GM20000 (cell line): ENCODE results near the gene PTPRM.

Experiments used
- DNase-seq: peaks from one replicate; pipeline ENCODE4 v3.0.0; 2012; ENCODE audit warnings: low spot score
- TF ChIP-seq, protein P1 (sequence below): IDR thresholded peaks from 2 replicates; pipeline ENCODE4 v1.5.1; 2012; ENCODE audit warnings: mild to moderate bottlenecking, control low read depth; ENCODE audit errors: extremely low read depth, missing control alignments

Gene PTPRM

DNA sequence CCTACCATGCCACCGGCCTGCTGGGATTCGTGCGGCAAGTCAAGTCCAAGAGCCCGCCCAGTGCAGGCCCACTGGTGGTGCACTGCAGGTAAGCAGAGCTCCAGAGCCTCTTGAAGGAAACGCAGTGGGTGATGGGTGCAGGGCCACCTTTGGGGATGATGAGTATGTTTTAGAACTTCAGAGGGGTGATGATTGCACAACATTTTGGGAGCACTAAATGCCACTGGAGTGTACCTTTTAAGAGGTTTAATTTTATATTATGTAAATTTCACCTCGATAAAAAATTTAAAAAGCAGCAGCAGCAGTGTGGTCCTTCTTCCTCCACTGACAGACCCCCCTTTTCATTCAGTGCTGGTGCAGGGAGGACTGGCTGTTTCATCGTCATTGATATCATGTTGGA is 809.0 kb downstream of the PTPRM start:
- TF ChIP-seq, protein P1, sequence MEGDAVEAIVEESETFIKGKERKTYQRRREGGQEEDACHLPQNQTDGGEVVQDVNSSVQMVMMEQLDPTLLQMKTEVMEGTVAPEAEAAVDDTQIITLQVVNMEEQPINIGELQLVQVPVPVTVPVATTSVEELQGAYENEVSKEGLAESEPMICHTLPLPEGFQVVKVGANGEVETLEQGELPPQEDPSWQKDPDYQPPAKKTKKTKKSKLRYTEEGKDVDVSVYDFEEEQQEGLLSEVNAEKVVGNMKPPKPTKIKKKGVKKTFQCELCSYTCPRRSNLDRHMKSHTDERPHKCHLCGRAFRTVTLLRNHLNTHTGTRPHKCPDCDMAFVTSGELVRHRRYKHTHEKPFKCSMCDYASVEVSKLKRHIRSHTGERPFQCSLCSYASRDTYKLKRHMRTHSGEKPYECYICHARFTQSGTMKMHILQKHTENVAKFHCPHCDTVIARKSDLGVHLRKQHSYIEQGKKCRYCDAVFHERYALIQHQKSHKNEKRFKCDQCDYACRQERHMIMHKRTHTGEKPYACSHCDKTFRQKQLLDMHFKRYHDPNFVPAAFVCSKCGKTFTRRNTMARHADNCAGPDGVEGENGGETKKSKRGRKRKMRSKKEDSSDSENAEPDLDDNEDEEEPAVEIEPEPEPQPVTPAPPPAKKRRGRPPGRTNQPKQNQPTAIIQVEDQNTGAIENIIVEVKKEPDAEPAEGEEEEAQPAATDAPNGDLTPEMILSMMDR, result no peak
- no peak for DNase-seq

DNA sequence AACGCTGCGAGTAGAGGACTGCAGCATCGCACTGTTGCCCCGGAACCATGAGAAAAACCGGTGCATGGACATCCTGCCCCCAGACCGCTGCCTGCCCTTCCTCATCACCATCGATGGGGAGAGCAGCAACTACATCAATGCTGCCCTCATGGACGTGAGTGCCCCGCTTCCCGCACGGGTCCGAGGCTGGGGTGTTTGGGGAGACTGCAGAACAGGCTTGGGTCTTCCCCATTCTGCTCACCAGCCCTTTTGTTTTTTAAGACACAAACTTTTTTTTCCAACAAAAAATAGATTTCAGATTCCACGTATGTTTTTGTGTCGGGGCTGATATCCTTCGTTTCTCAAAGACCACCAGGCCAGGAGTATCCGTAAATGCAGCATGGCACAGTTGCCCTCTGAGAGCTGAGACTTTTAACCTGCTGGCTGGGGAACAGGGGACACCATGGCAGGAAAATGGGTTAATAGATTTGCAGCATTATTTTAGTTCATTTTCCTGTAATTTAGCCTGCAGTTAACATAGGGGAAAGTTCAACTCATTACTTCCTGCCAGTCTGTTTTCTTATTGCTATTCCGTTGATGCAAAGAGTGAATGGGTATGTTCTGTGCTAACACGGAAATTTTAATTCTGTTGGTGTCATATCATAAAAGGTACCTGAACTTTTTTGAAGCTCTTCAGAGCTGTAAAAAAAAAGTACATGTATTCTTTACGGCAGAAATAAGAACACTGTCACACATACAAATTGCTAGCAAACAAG is 812.2 kb downstream of the PTPRM start:
- no peak for DNase-seq
- TF ChIP-seq, protein P1, result no peak

DNA sequence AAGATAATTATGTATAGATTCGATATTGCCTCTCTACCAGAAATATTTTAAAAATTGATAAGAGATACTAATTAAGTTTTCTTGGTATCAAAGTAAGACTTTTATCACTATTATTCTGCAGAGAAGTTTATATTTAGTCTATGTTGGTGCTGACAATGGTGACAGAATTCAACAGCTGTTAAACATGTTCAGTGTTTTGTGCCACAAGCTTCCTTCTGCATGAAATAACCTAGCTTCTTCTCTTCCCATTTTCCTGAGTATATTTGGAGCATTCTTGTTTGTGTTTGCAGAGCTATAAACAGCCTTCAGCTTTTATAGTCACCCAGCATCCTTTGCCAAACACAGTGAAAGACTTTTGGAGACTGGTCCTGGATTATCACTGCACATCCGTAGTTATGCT is 812.9 kb downstream of the PTPRM start:
- DNase-seq, result no peak
- TF ChIP-seq, protein P1, result no peak

DNA sequence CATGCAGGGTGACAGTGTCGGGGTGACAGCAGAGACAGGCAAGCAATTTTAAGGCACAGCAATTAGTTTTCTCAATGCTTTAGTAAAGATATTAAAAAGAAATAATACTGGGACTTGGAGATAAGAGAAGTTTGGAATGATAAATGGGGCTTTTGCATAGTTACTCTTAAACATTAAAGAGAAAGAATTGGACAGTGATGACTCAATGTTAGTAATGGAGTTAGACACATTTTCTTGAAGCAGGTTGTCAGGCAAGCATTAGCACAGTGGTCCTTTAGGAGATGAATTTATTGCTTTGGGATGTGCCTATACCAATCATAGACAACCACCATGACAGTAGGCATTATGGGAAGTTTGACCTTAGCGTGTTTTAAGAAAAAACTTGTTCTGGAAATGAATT is 813.8 kb downstream of the PTPRM start:
- no peak for DNase-seq
- TF ChIP-seq, protein P1, result no peak

DNA sequence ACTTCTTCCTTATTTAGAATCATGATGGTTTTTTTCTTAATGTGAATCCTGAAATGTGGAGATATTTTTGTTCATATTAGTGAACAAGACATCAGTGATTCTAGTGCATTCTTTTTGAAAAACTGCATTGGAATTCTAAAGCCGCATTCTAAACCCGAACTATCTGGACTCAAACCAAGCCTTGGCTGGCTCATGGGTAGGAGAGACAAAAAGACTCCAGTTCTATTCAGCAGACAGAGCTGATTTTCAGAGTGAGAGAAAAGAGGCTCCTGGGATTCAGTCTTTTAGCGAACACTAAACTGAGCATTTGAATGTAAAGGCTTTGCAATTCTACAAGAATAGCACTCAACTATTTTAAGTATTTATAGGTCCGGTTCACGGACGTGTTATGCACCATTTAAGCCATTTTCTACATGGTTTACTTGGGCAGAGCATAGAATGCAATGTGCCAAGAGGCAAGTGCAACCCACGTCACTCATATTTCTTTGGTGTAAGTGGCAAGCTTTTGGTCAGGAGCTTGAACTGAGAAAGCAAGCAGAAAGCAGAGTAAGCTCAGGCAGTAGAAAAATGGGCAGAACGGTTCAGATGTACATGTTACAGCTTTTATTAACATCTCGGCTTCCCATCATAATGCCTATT is 814.8 kb downstream of the PTPRM start:
- TF ChIP-seq, protein P1, result no peak
- no peak for DNase-seq

DNA sequence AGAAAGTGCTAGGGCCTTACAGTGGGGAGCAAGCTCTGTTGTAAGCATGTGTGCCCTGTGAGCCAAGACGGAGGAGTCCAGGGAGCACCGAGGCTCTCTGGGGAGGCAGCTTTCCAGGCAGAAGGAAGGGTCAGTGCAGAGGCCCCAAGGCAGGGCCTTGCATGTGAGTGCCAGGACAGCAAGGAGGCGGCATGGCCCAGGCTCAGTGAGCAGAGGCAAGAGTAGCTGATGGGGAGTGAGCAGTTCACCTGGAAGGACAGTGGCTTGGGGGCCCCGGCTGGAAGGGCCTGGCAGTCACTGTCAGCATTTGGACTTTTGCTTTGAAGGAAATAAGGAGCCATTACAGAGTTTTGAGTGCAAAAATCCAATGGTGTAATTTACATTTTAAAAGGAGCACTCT is 818.3 kb downstream of the PTPRM start:
- no peak for DNase-seq

More for the DNA sequence above, 818.3 kb downstream of the PTPRM start:
- TF ChIP-seq, protein P1, result no peak
